Activated T-helper 2 cell treated with anti-CD3 and anti-CD28 coated beads, Interferon-gamma antibody, Interleukin-2, Interleukin-4, amounts not matched to agents 10 μg/mL and 5 μg/mL and 100 μg/mL, durations not matched to agents 14 hours and 24 hours and 36 hours (primary cell): ENCODE measurements around the gene AFMID. TPM values are rescaled to one million over a fixed set of nuclear protein-coding genes. Genes with fewer than 3 reads are reported as not detected.
"Not testable (repeated sequence)": the region's sequence is repeated elsewhere in the genome, so short reads cannot be mapped to it uniquely, and the experiment has no call there.

Experiments
- DNase-seq: peaks from one replicate; pipeline ENCODE4 v3.0.0; 2021; ENCODE audit warnings: low spot score
- H3K27ac Mint-ChIP-seq: one replicate; pipeline ENCODE4 v1.8.0; 2021; ENCODE audit warnings: mixed read lengths
- H3K27me3 Mint-ChIP-seq: one replicate; pipeline ENCODE4 v1.8.0; 2021; ENCODE audit warnings: low read depth, mixed read lengths
- H3K36me3 Mint-ChIP-seq: one replicate; pipeline ENCODE4 v1.8.0; 2021; ENCODE audit warnings: low read depth, mixed read lengths
- H3K4me1 Mint-ChIP-seq: one replicate; pipeline ENCODE4 v1.8.0; 2021; ENCODE audit warnings: low read depth, mixed read lengths
- H3K4me3 Mint-ChIP-seq: one replicate; pipeline ENCODE4 v1.8.0; 2021; ENCODE audit warnings: low read depth, mild to moderate bottlenecking, moderate library complexity, mixed read lengths
- H3K9me3 Mint-ChIP-seq: one replicate; pipeline ENCODE4 v1.8.0; 2021; ENCODE audit warnings: mixed read lengths
- intact Hi-C: fragments of 100-400 bp; cut with micrococcal nuclease; formaldehyde crosslinking; loops from one replicate; pipeline ENCODE4 v1.15.1; 2023
- total RNA-seq: library from RNA; stranded (reverse); gene quantifications from 2 replicates; pipeline ENCODE4 v1.2.3, GENCODE V29; 2022

AFMID gene
- total RNA-seq, 1 donor from 2014 or later = 27.8 TPM

DNA sequence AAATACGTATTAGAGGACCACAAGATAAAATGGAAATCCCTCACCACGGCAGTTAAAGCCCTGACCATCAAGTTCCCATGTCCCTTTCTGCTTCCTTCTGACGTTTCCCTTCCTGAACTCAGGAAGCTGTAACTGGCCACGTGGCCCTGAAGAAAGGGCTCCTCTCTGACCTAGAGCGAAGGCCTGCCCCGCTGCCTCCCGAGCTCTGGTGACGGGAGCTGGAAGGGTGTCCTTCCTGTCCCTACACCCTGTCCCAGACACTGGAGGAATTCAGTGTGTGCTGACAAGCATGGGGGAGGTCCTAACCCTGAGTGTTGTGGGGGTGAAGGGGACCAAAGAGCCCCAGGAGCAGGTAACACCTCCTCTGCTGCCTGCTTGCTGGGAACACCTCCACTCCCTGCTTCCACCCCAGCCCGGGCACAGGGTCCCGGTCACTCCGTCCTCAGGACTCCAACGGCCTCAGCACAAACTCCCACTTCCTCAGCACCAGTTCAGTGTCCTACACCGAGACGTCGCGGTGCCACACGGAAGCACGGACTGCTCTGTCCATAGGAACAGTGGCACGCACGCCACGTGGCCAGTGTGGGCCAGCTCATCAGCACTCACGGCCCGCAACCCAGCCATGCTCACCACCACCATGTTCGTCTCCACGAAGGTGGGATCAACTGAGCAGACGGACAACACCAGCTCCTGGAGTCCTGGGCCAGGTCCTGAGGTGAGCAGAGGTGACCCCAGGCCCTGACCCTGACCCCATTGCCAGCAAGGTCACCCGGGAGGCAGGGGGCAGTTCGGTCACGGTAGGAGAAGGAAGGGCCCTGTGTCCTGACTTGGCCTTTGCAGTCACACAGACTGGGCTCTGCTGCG is 61.1 kb downstream of the AFMID start:
- DNase-seq = no peak
- Mint-ChIP-seq H3K4me3 (no peak overlapping the region), H3K9me3 (no peaks in the 10 kb centered on the region), H3K36me3 (no peaks in the 10 kb centered on the region), H3K4me1 (peaks cover 20% of the 10 kb centered on the region), H3K27ac (no peak overlapping the region), H3K27me3 (peaks cover 11% of the 10 kb centered on the region)
- intact Hi-C loops = no loop called here

- H3K9me3 Mint-ChIP-seq = no peaks in the 10 kb centered on the region
- H3K4me1 Mint-ChIP-seq = peaks cover 22% of the 10 kb centered on the region
- no peak overlapping the region for H3K4me3 Mint-ChIP-seq
- no peak overlapping the region for H3K27ac Mint-ChIP-seq
- intact Hi-C loops = no loop called here
- no peaks in the 10 kb centered on the region for H3K36me3 Mint-ChIP-seq
- no peak for DNase-seq
- peaks cover 11% of the 10 kb centered on the region for H3K27me3 Mint-ChIP-seq
Observed at GRCh38 chr17:78249074-78249817, 62.1 kb downstream of the AFMID start.

DNA sequence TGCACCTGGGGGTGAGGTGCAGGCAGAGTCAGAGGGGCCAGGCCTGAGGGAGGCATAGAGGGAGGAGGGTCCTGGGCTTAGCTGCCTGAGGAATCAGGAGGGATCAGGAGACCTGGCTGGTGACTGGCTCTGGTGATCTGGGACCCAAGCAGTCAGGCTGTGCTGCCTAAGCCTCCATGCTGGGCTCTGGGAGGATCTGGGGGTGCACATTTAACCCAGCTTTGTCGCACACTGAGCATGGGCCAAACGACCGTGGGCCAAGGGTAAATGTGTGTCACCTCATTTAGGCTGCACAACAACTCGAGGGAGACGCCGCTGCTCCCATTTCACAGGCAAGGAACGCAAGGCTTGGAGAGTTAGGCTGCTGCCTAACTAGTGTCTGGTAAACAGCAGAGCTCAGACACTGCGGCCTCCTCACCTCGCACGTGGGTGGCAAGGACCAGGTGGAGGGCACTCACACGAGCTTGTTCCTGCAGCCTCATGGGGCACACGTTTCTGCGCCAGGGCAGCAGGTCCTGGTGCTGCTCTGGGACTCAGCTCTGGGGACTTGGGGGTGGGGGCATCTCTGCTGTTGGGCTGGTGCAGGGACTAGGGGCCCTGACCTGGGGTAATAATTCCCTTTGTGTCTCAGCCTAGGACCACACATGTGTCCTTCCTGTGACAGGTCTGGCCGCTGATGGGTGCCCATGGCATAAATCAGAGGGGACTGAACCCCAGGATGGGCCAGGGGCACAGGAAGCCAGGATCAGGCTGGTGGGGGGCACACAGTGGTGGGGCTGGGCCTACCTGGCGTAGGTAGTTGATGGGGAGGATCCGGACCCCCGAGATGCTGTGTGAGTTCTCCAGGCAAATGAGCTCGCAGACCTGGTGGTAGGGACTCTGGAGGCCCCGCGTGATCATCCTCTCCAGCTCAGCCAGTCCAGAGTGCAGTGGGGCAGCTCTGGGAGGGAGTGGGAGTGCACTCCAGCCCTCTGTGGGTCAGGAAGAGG is 63.0 kb downstream of the AFMID start:
- Mint-ChIP-seq H3K36me3 (no peaks in the 10 kb centered on the region), H3K27me3 (peaks cover 11% of the 10 kb centered on the region), H3K4me1 (peaks cover 24% of the 10 kb centered on the region), H3K27ac (no peak overlapping the region), H3K4me3 (no peak overlapping the region), H3K9me3 (no peaks in the 10 kb centered on the region)
- no peak for DNase-seq
- intact Hi-C loops = no loop called here

- H3K36me3 Mint-ChIP-seq = no peaks in the 10 kb centered on the region
Observed at GRCh38 chr17:78250891-78251772, 64.0 kb downstream of the AFMID start.

GRCh38 chr17:78251773-78252103 is 64.6 kb downstream of the AFMID start:
- intact Hi-C loops = no loop called here
- Mint-ChIP-seq H3K36me3 (no peaks in the 10 kb centered on the region), H3K9me3 (no peaks in the 10 kb centered on the region), H3K27ac (no peak overlapping the region), H3K27me3 (peaks cover 8% of the 10 kb centered on the region), H3K4me1 (peaks cover 26% of the 10 kb centered on the region), H3K4me3 (no peak overlapping the region)
- DNase-seq = no peak

More at GRCh38 chr17:78250891-78251772, 64.0 kb downstream of the AFMID start:
- DNase-seq = peak; percentile 80
- peaks cover 9% of the 10 kb centered on the region for H3K27me3 Mint-ChIP-seq
- H3K27ac Mint-ChIP-seq = no peak overlapping the region
- H3K9me3 Mint-ChIP-seq = no peaks in the 10 kb centered on the region
- H3K4me3 Mint-ChIP-seq = no peak overlapping the region
- intact Hi-C loops = no loop called here
- peaks cover 26% of the 10 kb centered on the region for H3K4me1 Mint-ChIP-seq

DNA sequence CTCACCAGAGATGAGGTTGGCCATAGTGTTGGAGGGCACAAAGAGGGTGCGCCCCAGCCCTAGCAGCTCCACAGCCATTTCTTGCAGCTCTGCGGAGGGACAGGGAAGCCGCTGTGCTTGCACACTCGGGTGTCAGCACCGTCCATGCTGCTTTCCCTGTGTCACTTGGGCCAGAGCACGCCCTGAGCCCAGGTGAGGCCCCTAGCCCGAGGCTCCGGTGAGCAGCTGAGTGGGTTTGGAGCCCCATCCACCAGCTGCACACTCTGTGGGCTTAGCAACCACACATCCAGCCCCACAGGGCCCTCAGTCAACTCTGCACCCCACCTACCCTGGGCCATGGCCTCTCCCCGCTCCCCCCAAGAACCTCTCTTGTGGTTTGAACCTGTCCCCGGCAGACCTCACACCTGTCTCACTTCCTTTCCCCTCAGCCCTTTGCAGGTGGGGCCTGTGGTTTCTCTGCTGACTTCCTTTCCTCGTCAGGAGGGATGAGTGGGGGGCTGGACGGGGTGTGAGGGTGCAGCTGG is 65.0 kb downstream of the AFMID start:
- DNase-seq = peak; percentile 35
- H3K4me1 Mint-ChIP-seq = peaks cover 26% of the 10 kb centered on the region

GRCh38 chr17:78252701-78253635 is 65.8 kb downstream of the AFMID start:
- Mint-ChIP-seq H3K9me3 (no peaks in the 10 kb centered on the region), H3K4me3 (peak overlapping the region; percentile 70), H3K27ac (peak overlapping the region; percentile 42), H3K27me3 (peaks cover 1% of the 10 kb centered on the region), H3K36me3 (no peaks in the 10 kb centered on the region), H3K4me1 (peaks cover 29% of the 10 kb centered on the region)
- DNase-seq = no peak
- intact Hi-C loops = no loop called here

More for the DNA sequence above, 65.0 kb downstream of the AFMID start:
- Mint-ChIP-seq H3K27ac (peak overlapping the region; percentile 38), H3K36me3 (no peaks in the 10 kb centered on the region), H3K9me3 (no peaks in the 10 kb centered on the region), H3K27me3 (peaks cover 4% of the 10 kb centered on the region), H3K4me3 (peak overlapping the region; percentile 70)
- intact Hi-C loops = no loop called here

DNA sequence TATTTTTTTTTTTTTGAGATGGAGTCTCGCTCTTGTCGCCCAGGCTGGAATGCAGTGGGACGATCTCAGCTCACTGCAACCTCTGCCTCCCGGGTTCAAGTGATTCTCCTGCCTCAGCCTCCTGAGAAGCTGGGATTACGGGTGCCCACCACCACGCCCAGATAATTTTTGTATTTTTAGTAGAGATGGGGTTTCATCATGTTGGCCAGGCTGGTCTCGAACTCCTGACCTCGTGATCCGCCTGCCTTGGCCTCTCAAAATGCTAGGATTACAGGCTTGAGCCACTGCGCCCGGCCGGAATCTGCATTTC is 66.4 kb downstream of the AFMID start:
- H3K36me3 Mint-ChIP-seq, H3K9me3 Mint-ChIP-seq, H3K27me3 Mint-ChIP-seq, DNase-seq, intact Hi-C loops: not testable (repeated sequence)
- H3K4me3 Mint-ChIP-seq = peak overlapping the region; percentile 76
- peaks cover 32% of the 10 kb centered on the region for H3K4me1 Mint-ChIP-seq
- H3K27ac Mint-ChIP-seq = peak overlapping the region; percentile 28

DNA sequence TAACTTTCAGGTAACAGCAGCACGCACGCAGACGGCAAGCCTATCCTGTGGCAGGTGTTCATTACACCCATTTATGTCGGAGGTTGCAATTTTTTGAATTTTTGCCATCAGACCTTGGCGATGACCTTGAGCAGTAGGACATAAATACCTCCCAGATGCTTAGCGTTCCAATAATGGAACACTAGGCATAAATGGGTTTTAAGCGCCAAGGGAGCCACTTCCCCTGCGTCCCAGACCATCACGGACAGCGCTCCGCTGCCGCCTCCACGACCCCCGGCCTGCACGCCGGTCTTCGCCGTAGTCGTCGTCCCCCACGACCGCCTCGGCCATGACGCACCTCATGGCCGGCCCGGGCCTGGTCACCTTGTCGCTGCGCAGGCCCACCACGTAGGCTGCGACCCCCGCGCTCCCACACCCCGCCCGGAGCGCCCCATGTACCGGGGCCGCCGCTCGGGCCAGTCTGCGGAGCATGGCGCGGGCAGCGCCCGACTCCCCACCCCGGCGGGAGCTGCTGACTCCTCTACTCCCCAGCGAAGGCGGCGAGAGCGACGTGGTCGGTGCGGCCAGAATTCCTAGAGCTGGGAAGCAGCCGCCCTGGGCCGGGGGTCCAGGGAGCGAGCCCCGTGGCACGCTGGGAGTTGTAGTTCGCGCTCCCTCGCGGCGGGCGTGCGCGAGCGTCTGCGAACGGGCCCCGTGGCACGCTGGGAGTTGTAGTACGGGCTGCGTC is 66.9 kb downstream of the AFMID start:
- Mint-ChIP-seq H3K9me3 (no peaks in the 10 kb centered on the region), H3K27me3 (peaks cover 1% of the 10 kb centered on the region), H3K4me1 (peaks cover 32% of the 10 kb centered on the region), H3K36me3 (no peaks in the 10 kb centered on the region), H3K27ac (peak overlapping the region; percentile 72), H3K4me3 (peak overlapping the region; percentile 76)
- peak; percentile 73 for DNase-seq
- intact Hi-C loops = no loop called here

GRCh38 chr17:78255029-78255656 is 68.0 kb downstream of the AFMID start:
- Mint-ChIP-seq H3K4me1 (peaks cover 39% of the 10 kb centered on the region), H3K9me3 (no peaks in the 10 kb centered on the region), H3K27ac (no peak overlapping the region), H3K27me3 (peaks cover 1% of the 10 kb centered on the region), H3K4me3 (peak overlapping the region; percentile 59), H3K36me3 (no peaks in the 10 kb centered on the region)
- intact Hi-C loops = no loop called here
- DNase-seq = no peak
